Measurements from ENCODE around the gene RAC2. TPM values are rescaled to one million over a fixed set of nuclear protein-coding genes. Genes with fewer than 3 reads are reported as not detected.

The RAC2 gene
- total RNA-seq, 1 donor from 2014 or later: 107 TPM

DNA sequence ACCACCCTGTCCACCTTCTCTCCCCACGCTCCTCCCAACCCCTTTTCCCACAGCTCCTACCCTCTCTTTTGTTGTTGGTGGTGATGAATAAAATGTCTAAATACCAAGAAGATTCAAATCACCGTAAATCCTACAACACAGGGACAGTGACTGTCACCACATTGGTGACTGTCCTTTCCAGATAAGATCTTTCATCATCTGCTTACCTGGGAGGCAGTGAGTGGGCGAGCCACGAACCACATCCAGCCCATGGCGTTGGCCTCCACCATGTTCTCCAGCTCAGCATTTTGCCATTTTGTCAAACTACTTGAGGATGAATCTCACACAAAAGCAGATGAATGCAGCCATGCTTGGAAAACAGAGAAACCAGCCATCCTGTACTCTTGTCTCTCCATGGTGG is 31.6 kb upstream of the RAC2 start:
- no peak overlapping the region for H3K4me3 ChIP-seq
- no peaks in the 10 kb centered on the region for H3K27me3 ChIP-seq
- H3K4me1 ChIP-seq: no peaks in the 10 kb centered on the region
- H3K36me3 ChIP-seq: no peaks in the 10 kb centered on the region
- intact Hi-C loops (cut with DNase I): no loop called here
- TF ChIP-seq, protein P1, sequence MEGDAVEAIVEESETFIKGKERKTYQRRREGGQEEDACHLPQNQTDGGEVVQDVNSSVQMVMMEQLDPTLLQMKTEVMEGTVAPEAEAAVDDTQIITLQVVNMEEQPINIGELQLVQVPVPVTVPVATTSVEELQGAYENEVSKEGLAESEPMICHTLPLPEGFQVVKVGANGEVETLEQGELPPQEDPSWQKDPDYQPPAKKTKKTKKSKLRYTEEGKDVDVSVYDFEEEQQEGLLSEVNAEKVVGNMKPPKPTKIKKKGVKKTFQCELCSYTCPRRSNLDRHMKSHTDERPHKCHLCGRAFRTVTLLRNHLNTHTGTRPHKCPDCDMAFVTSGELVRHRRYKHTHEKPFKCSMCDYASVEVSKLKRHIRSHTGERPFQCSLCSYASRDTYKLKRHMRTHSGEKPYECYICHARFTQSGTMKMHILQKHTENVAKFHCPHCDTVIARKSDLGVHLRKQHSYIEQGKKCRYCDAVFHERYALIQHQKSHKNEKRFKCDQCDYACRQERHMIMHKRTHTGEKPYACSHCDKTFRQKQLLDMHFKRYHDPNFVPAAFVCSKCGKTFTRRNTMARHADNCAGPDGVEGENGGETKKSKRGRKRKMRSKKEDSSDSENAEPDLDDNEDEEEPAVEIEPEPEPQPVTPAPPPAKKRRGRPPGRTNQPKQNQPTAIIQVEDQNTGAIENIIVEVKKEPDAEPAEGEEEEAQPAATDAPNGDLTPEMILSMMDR (IDR thresholded peaks at IDR 0.05): no peak
- no peak for ATAC-seq
- DNase-seq: no peak
- H3K9me3 ChIP-seq: no peaks in the 10 kb centered on the region
- no peak overlapping the region for H3K27ac ChIP-seq

DNA sequence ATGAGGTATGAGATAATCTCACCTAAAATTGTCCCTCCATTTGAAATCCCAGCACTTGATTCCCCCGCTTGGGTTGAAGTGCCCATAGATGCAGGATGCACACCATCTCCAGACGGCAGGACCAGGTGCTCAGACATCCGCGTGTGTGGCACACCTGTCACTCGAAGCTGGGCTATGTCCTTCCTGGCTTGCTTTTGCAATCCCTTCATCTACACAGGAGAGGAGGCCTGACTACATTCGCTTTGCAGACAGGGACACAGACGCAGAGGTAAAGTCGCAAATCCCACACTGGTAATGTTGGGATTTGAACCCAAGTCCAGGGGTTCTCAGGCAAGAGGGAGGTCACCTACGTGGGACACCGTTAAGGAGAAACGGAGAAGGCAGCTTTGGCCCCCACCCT is 31.1 kb upstream of the RAC2 start:
- H3K9me3 ChIP-seq: no peaks in the 10 kb centered on the region
- TF ChIP-seq, protein P1 (IDR thresholded peaks at IDR 0.05): no peak
- ATAC-seq (no peak), DNase-seq (no peak)
- H3K27me3 ChIP-seq: no peaks in the 10 kb centered on the region
- H3K4me1 ChIP-seq: no peaks in the 10 kb centered on the region
- H3K27ac ChIP-seq: no peak overlapping the region
- no peak overlapping the region for H3K4me3 ChIP-seq
- intact Hi-C loops (cut with DNase I): no loop called here
- no peaks in the 10 kb centered on the region for H3K36me3 ChIP-seq

DNA sequence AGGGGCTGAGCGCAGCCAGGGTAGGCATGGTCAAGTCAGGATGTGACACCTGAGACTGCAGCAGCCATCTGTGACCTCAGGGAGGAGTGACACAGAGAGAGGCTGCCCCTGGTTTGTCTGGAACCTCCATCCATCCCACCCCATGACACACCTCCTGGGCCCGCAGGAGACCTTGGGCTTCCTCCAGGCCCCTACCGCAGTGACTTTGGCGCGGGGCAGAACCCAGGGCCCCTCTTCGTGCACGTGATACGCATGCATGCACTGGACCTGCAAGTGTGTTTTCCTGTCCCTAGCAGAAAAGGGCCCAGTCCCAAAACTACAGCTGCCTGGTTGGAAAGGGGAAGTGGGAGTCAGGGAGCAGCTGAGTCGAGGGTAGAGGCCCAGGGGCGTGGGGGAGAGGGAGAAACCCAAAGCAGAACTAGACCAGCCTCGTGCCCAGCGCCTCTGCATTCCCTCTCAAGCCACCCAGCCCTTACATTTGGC is 30.4 kb upstream of the RAC2 start:
- DNase-seq: peak; percentile 83
- peak; percentile 89 for ATAC-seq
- Histone ChIP-seq H3K9me3 (no peaks in the 10 kb centered on the region), H3K27ac (no peak overlapping the region), H3K27me3 (no peaks in the 10 kb centered on the region), H3K4me1 (no peaks in the 10 kb centered on the region), H3K4me3 (no peak overlapping the region), H3K36me3 (no peaks in the 10 kb centered on the region)
- intact Hi-C loops (cut with DNase I): no loop called here
- TF ChIP-seq, protein P1 (IDR thresholded peaks at IDR 0.05): no peak

DNA sequence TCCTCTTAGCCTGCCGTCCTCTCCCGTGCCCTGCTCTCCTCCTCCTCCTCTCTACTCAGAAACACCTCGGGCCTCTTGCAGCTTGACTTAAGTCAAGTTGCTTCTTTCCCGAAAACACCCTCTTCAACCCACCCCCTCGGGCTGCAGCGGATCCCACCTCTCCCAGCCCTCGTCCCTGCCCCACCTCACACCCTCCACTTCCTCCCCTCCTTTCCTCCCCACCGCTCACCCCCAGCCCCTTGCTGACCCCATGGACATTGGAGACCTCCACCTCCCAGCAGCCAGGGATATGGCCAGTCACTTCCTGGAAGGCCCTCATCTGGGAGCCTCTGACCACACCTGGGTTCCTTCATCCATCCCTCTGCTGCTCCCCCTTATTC is 29.8 kb upstream of the RAC2 start:
- TF ChIP-seq, protein P1 (IDR thresholded peaks at IDR 0.05): no peak
- no peak for DNase-seq

DNA sequence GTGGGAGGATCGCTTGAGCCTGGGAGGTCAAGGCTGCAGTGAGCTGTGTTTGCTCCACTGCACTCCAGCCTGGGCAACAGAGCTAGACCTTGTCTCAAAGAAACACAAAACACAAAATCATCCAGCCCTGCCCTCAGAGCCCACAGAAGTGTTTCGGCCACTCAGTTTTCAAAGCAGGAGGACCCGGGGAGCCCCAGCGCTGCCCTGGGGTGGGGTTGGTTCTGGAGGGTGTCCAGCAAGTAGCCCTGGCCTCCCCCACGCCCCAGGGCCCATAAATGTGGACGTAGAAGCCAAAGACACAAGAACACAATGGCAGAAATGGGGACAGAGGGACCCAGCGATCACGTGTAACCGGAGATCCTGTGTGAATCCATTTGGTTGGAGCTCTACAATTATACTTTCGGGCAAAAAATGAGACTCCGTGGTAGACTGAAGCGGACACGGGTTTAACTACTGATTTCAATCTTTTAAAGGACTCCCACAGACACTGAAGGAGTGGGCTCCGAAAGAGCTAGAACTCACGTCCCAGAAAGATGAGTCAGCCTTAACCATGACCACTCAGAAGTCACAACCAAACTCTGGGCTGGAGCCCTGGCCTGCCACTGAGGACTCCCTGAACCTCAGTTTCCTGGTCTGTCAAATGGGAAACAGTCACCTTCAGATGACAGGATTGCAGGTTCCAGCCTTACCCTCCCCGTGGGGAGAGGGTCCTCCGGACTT is 29.2 kb upstream of the RAC2 start:
- no peaks in the 10 kb centered on the region for H3K9me3 ChIP-seq
- no peaks in the 10 kb centered on the region for H3K27me3 ChIP-seq
- TF ChIP-seq, protein P1 (IDR thresholded peaks at IDR 0.05): no peak
- peak; percentile 36 for ATAC-seq
- peak overlapping the region; percentile 42 for H3K27ac ChIP-seq
- H3K4me1 ChIP-seq: no peaks in the 10 kb centered on the region
- no peaks in the 10 kb centered on the region for H3K36me3 ChIP-seq
- DNase-seq: no peak
- intact Hi-C loops (cut with DNase I): no loop called here
- H3K4me3 ChIP-seq: no peak overlapping the region

More for the DNA sequence above, 29.8 kb upstream of the RAC2 start:
- no peaks in the 10 kb centered on the region for H3K27me3 ChIP-seq
- intact Hi-C loops (cut with DNase I): no loop called here
- H3K4me3 ChIP-seq: no peak overlapping the region
- H3K9me3 ChIP-seq: no peaks in the 10 kb centered on the region
- no peak for ATAC-seq
- no peaks in the 10 kb centered on the region for H3K36me3 ChIP-seq
- no peaks in the 10 kb centered on the region for H3K4me1 ChIP-seq
- H3K27ac ChIP-seq: no peak overlapping the region

Data from upper lobe of right lung (tissue), 1 donor.